ENCODE measurements around the gene KIAA1958. TPM values are rescaled to one million over a fixed set of nuclear protein-coding genes. Genes with fewer than 3 reads are reported as not detected.

Gene KIAA1958
- total and polyA plus RNA-seq, 2 of the 8 experiments (the other 6 are each of a cell fraction or from before 2014, with no cell fraction given) = 11.4 to 43.8 TPM

DNA sequence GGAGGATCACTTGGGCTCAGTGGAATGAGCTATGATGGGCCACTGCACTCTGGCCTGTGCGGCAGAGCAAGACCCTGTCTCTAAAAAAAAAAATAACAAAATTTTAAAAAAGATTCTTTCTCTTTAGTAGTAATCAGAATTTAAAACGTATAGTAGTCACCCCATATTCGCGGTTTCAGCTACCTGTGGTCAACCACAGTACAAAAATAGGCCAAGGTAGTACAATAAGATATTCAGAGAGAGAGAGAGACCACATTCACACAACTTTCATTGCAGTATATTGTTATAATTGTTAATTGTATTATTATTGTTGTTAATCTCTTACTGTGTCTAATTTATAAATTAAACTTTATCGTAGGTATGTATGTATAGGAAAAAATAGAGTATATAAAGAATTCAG, 212.6 kb downstream of the KIAA1958 start (continued):
- TF ChIP-seq, protein P1, sequence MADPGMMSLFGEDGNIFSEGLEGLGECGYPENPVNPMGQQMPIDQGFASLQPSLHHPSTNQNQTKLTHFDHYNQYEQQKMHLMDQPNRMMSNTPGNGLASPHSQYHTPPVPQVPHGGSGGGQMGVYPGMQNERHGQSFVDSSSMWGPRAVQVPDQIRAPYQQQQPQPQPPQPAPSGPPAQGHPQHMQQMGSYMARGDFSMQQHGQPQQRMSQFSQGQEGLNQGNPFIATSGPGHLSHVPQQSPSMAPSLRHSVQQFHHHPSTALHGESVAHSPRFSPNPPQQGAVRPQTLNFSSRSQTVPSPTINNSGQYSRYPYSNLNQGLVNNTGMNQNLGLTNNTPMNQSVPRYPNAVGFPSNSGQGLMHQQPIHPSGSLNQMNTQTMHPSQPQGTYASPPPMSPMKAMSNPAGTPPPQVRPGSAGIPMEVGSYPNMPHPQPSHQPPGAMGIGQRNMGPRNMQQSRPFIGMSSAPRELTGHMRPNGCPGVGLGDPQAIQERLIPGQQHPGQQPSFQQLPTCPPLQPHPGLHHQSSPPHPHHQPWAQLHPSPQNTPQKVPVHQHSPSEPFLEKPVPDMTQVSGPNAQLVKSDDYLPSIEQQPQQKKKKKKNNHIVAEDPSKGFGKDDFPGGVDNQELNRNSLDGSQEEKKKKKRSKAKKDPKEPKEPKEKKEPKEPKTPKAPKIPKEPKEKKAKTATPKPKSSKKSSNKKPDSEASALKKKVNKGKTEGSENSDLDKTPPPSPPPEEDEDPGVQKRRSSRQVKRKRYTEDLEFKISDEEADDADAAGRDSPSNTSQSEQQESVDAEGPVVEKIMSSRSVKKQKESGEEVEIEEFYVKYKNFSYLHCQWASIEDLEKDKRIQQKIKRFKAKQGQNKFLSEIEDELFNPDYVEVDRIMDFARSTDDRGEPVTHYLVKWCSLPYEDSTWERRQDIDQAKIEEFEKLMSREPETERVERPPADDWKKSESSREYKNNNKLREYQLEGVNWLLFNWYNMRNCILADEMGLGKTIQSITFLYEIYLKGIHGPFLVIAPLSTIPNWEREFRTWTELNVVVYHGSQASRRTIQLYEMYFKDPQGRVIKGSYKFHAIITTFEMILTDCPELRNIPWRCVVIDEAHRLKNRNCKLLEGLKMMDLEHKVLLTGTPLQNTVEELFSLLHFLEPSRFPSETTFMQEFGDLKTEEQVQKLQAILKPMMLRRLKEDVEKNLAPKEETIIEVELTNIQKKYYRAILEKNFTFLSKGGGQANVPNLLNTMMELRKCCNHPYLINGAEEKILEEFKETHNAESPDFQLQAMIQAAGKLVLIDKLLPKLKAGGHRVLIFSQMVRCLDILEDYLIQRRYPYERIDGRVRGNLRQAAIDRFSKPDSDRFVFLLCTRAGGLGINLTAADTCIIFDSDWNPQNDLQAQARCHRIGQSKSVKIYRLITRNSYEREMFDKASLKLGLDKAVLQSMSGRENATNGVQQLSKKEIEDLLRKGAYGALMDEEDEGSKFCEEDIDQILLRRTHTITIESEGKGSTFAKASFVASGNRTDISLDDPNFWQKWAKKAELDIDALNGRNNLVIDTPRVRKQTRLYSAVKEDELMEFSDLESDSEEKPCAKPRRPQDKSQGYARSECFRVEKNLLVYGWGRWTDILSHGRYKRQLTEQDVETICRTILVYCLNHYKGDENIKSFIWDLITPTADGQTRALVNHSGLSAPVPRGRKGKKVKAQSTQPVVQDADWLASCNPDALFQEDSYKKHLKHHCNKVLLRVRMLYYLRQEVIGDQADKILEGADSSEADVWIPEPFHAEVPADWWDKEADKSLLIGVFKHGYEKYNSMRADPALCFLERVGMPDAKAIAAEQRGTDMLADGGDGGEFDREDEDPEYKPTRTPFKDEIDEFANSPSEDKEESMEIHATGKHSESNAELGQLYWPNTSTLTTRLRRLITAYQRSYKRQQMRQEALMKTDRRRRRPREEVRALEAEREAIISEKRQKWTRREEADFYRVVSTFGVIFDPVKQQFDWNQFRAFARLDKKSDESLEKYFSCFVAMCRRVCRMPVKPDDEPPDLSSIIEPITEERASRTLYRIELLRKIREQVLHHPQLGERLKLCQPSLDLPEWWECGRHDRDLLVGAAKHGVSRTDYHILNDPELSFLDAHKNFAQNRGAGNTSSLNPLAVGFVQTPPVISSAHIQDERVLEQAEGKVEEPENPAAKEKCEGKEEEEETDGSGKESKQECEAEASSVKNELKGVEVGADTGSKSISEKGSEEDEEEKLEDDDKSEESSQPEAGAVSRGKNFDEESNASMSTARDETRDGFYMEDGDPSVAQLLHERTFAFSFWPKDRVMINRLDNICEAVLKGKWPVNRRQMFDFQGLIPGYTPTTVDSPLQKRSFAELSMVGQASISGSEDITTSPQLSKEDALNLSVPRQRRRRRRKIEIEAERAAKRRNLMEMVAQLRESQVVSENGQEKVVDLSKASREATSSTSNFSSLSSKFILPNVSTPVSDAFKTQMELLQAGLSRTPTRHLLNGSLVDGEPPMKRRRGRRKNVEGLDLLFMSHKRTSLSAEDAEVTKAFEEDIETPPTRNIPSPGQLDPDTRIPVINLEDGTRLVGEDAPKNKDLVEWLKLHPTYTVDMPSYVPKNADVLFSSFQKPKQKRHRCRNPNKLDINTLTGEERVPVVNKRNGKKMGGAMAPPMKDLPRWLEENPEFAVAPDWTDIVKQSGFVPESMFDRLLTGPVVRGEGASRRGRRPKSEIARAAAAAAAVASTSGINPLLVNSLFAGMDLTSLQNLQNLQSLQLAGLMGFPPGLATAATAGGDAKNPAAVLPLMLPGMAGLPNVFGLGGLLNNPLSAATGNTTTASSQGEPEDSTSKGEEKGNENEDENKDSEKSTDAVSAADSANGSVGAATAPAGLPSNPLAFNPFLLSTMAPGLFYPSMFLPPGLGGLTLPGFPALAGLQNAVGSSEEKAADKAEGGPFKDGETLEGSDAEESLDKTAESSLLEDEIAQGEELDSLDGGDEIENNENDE (IDR thresholded peaks at IDR 0.05; ENCODE audit: insufficient replicate concordance, low read length) = no peak
- no peak for TF ChIP-seq CHD2 (IDR thresholded peaks at IDR 0.05; ENCODE audit: low read length)

All from H1 (cell line).